Measurements from ENCODE around the gene KIFC1.
"Not testable (repeated sequence)": the region's sequence is repeated elsewhere in the genome, so short reads cannot be mapped to it uniquely, and the experiment has no call there.

The KIFC1 gene

DNA sequence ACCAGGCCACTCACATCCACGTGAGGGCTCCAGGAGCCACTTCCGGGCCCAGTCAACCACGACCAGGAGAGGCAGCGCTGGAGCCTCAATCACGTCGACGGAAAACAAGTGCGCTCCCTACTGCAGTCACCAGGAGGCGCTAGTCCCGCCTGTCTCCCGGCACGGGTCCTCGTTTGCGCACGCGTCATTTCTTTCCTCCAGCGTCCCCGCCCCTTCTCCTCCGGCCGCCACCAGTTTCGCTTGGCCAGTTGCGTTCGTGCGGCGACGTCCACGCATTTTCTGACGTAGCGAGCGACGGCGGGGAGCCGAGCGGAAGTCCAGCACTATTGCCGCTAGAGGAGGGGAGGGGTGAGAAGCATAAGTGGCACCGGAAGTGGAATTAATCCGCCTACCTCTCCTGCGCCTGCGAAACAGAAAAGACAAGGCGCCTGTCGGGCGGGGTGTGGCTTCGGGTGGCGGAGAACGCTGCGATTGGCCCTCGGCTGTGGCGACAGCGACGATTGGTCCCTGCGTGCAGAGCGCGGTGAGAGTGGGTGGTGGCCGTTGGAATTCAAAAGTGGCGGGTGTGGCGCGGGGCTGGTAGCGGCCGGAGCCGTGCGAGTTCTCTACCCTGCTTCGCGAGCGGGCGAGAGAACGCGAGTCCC, at the start of gene KIFC1:
KIFC1 (plus strand) TSS at position 546 of the 644 bp plus-strand sequence. CDS start 163 bp downstream, outside the sequence.
- peak; percentile 99 for DNase-seq

- not testable (repeated sequence) for DNase-seq
These were observed 48.0 kb upstream of the KIFC1 start for GRCh38 chr6:33343606-33343952.

DNA sequence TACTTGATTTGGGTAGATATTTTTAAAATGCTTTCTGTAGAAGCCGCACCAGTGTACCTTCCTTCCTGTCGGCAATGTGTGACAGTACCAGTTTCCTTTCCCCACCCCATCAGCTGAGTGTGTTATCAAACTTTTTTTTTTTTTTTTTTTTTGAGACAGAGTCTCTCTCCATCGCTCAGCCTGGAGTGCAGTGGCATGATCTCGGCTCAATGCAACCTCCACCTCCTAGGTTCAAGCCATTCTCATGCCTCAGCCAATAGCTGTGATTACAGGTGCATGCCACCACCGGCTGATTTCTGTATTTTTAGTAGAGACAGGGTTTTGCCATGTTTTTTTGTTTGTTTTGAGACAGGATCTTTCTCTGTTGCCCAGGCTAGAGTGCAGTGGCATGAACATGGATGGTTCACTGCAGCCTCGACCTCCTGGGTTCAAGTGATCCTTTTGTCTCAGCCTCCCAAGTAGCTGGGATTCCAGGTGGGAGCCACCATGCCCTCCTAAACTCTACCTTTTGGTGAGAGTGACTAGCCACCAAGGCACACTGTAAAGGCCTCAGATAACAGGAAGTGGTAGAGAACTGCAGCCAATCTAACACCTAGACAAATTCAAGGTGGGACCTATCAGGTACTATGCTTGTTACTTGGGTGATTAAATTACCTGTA, 47.5 kb upstream of the KIFC1 start:
- no peak for DNase-seq

GRCh38 chr6:33344701-33345697, 46.6 kb upstream of the KIFC1 start:
- peak; percentile 47 for DNase-seq

- not testable (repeated sequence) for DNase-seq
These were observed 44.7 kb upstream of the KIFC1 start for GRCh38 chr6:33346972-33347371.

- no peak for DNase-seq
These were observed 43.8 kb upstream of the KIFC1 start for GRCh38 chr6:33347816-33348215.

GRCh38 chr6:33355860-33356259, 35.8 kb upstream of the KIFC1 start:
- DNase-seq = not testable (repeated sequence)

DNA sequence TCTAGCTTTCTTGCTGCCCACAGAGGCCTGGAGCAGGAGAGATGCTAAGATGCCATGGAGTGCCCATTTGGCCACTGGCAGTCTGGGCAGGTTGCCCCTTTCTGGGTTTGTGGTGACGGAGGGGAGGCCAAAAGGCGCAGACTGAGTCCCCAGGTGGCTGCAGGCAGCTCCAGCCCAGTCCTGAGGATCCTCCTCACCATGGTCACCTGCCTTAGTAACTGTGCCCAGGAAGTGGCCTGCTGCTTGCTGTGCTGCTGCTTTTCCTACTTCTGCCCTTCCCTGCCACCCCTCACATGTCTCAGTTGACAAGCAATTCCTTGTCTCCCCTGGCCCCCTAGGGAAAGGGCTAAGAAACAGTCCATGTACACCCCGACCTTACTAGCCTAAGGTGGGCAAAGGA, 35.3 kb upstream of the KIFC1 start:
- DNase-seq = no peak

DNA sequence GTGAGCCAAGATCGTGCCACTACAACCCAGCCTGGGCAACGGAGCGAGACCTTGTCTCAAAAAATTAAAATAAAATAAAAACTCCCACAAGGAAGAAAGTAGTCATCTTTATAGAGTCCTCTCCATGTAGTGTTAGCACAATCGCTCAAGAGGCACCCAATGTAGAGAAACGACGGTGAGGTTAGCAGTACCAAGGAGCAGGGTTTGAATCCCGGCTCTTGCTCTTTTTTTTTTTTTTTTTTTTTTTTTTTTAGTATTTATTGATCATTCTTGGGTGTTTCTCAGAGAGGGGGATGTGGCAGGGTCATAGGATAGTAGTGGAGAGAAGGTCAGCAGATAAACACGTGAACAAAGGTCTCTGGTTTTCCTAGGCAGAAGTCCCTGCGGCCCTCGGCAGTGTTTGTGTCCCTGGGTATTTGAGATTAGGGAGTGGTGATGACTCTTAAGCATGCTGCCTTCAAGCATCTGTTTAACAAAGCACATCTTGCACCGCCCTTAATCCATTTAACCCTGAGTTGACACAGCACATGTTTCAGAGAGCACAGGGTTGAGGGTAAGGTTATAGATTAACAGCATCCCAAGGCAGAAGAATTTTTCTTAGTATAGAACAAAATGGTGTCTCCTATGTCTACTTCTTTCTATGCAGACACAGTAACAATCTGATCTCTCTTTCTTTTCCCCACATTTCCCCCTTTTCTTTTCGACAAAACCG, 34.3 kb upstream of the KIFC1 start:
- not testable (repeated sequence) for DNase-seq

DNA sequence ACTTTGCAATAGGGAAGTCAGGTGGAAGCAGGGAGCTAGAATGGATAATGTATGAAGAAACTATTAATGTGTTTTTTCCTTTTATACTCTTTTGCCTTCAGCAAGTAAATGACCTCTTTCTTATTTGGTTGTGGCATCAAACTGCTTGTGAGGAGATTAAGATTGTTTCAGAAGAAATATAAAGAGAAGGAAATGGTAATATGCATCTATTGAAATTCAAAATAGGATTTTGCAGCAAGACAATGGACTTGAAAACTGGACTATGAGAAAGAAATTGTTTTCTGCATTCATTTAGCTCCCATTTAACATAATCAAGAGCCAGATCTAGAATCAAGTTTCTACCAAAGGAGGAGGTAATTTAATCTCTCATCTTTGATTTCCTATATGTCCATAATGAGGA, 32.3 kb upstream of the KIFC1 start:
- no peak for DNase-seq

GRCh38 chr6:33363486-33363885, 28.1 kb upstream of the KIFC1 start:
- not testable (repeated sequence) for DNase-seq

DNA sequence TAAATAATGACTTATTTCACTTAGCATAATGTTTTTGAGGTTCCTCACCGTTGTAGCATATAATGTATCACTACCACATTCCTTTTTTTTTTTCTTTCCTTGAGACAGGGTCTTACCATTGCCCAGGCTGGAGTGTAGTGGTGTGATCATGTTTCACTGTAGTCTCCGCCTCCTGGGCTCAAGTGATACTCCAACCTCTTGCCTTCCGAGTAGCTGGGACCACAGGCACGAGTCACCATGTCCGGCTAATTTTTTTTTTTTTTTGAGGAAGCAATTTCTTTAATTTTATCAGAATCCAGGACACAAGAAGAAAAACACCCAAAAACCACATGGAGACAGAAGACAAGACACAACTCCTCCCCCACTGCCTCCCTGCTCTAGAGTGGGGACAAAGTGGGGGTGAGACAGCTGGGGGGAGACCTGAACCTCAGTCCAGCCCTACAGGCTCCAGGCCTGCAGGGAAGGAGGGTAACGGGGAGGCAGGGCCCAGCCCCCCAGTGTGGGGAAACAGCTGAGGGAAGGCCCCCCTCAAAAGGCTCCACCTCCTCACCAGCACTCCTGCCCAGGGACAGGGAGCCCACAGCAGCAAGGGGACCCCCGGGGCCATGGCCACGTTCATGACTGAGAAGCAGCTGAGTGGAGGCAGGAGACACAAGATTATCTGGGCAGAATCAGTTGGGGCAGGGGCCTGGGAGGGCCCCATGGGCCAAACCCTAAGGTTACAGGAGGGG, 27.0 kb upstream of the KIFC1 start:
- not testable (repeated sequence) for DNase-seq

DNA sequence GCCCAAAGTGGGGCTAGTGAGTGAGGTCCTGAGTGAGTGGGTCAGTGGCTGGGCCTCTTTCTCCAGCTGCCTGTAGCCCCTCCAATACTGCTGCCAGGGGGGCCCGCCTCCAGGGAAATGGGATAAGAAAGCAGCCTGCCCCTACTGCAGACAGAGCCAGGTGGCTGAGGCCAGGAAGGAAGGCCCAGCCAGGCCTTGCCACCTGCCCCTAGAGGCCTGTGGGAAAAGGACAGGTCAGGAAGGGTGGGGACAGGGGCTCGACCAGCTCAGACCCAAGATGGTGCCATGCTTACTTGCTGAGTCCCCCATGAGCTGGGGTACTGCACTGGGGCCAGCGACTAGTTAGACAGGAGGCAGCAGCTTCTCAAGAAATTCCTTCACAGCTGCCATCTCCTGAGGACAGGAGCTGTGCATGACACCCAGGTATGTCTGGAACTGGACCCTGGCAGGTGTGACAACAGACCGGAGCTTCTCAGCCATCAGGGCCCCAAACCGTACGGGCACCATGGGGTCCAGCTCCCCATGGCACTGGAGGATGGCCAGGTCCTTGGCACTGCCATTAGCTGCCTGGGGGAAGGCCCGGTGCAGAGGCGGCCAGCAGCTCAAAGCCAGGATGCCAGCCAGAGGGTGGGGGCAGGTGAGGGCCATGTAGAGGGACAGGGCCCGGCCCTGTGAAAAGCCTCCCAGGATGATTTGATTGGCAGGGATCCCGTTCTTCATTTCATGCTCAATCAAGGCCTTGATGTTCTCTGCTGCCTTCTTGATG, 26.2 kb upstream of the KIFC1 start:
- DNase-seq = not testable (repeated sequence)

DNA sequence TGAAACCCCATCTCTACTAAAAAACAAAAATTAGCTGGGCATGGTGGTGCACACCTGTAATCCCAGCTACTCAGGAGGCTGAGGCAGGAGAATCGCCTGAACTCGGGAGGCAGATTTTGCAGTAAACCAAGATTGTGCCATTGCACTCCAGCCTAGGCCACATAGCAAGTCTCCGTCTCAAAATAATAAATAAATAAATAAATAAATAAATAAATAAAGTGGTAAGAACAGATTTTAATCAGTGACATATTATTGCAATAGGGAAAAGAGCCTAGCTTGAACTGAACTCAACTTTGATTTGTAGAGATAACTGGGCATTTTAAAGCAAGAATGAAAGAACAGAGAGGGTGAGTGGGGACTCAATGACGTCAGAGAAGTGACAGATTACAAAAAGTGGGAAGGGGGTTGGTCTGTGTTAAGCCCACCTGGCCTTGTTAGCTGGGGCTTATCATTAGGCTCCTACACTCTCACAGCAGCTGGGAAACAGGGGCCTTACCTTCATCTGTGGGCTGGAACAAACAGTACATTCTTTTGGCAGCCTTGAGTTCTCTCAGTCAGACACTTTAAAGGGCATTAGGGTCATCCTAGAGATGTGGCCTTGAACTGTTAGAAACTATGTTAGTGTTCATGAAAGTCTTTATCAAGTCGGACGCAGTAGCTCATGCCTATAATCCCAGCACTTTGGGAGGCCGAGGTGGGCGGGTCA, 24.5 kb upstream of the KIFC1 start:
- no peak for DNase-seq

- not testable (repeated sequence) for DNase-seq
These were observed 24.0 kb upstream of the KIFC1 start for GRCh38 chr6:33367715-33368025.

DNA sequence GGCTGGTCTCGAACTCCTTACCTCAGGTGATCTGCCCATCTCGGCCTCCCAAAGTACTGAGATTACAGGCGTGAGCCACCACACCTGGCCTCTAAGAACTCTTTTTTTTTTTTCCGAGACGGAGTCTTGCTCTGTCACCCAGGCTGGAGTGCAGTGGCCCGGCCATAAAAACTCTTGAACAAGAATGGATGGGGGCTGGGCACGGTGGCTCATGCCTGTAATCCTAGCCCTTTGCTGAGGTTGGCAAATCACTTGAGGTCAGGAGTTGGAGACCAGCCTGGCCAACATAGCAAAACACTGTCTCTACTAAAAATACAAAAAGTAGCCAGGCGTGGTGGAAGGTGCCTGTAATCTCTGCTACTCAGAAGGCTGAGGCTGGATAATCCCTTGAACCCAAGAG, 19.7 kb upstream of the KIFC1 start:
- DNase-seq = not testable (repeated sequence)

DNA sequence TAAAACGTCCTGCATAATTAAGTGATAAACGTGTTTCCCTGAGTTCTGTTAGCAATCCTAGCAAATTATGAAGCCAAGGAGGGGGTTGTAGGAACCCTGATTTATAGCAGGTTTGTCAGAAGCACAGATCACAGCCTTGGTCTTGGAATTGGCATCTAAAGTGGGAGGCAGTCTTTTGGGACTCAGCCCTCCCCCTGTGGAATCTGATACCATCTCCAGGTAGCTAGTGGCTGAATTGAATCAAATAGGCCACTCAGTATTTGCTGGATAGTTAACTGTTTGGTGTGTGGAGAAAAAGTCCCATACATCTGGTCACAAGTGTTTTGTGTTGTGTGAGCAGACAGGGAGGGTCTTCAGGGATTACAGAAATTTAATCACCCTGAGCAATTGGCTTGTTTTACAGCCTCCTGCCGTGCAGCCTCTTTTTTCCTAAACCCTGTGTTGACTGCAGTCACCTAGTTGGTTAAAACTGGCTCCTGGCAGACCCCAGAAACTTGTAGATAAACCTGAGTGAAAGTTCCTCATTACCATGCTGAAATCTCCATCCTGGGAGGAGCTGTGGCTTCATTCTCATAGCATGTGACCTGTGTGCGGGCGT, 19.0 kb upstream of the KIFC1 start:
- DNase-seq = no peak

DNA sequence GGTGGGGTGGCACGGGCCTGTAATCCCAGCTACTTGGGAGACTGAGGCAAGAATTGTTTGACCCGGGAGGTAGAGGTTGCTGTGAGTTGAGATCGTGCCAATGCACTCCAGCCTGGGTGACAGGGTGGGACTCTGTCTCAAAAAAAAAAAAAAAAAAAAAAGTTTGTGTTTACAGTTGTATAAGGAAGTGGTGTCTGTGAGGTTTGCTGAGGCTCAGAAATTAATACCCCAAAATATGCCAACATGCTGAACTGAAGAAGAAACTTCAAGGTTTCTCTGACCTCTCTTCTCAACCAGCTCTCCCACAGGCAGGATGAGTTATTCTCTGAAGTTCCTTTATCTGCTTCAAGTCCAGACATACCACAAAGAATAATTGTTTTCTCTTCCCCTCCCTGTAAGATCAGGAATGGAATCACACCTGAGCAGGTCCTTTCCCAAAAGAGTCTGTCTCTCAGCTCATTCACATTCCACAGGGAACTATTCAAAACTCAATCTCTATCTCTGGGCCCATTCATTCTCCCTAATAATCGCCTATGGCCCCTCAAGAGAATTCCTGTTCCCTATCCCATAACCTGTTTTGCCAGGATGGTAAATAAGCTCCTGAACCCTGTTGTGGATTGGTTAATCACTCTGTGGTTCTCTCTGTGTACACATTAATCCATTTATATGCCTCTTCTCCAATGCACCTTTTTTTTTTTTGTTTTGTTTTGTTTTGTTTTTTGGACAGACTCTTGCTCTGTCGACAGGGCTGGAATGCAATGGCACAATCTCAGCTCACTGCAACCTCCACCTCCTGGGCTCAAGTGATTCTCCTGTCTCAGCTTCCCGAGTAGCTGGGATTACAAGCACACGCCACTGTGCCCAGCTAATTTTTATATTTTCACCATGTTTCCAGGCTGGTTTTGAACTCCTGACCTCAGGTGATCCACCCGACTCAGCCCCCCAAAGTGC, 17.4 kb upstream of the KIFC1 start:
- DNase-seq = no peak

DNA sequence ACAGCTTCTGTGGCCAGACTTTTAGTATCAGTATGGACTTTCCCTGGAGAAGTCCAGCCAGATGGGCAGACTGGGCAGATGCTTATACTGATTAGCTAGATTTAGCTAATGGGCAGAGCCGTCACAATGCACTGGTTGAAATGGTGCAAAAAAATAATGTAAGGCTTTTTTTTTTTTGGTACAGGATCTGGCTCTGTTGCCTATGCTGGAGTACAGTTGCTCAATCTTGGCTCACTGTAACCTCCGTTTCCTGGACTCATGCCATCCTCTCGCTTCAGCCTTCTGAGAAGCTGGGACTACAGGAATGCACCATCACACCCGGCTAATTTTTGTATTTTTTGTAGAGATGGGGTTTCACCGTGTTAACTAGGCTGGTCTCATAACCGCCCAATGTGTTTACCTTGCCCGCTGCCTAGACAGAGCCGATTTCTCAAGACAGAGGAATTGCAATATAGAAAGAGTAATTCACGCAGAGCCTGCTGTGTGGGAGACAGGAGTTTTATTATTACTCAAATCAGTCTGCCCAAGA, 16.4 kb upstream of the KIFC1 start:
- DNase-seq = peak; percentile 36

All from amniotic stem cell (primary cell).